ENCODE measurements around the gene RNF144A. TPM values are rescaled to one million over a fixed set of nuclear protein-coding genes. Genes with fewer than 3 reads are reported as not detected.

The RNF144A gene
- total RNA-seq, 1 experiment from 2014 or later = 13.6 TPM

DNA sequence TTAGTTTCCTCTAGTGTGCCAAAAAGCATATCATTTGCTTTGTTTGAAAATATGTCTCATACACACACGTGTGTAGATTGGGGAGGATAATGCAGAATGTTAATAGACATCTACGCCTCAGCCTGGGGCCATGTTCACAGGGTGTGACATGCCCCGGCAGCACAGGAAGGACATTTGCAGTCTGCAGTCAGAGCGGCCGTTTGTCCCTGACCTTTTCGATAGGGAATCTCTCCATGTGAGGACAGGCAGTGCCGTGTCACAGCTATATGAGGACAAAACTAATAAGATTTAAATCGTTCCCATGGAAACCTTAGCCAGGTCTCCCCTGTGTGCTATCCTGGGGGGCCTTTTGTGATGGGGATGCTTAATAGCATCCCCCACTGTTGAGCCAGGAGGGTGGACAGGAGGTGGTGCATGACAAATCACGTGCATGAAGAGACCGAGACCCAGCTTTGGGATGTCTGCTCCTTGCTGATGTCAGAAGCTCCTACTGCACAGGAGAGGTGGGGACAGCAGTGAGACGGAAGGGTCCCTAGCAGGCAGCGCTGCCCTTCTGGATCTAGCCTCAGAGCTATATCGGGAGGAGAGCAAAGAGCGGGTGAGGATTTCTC, 100.6 kb downstream of the RNF144A start:
- no peak overlapping the region for H3K27ac Mint-ChIP-seq
- TF ChIP-seq, protein P1, sequence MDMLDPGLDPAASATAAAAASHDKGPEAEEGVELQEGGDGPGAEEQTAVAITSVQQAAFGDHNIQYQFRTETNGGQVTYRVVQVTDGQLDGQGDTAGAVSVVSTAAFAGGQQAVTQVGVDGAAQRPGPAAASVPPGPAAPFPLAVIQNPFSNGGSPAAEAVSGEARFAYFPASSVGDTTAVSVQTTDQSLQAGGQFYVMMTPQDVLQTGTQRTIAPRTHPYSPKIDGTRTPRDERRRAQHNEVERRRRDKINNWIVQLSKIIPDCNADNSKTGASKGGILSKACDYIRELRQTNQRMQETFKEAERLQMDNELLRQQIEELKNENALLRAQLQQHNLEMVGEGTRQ (CRISPR knock-in tag; IDR thresholded peaks at IDR 0.05) = no peak
- TF ChIP-seq TCF7 (CRISPR knock-in tag; IDR thresholded peaks at IDR 0.05; ENCODE audit: low read depth) = no peak
- no peak for TF ChIP-seq JAZF1 (CRISPR knock-in tag; IDR thresholded peaks at IDR 0.05)
- TF ChIP-seq JUN (CRISPR knock-in tag; IDR thresholded peaks at IDR 0.05) = no peak
- TF ChIP-seq, protein P2, sequence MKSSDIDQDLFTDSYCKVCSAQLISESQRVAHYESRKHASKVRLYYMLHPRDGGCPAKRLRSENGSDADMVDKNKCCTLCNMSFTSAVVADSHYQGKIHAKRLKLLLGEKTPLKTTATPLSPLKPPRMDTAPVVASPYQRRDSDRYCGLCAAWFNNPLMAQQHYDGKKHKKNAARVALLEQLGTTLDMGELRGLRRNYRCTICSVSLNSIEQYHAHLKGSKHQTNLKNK (CRISPR knock-in tag; IDR thresholded peaks at IDR 0.05) = no peak
- no peak for TF ChIP-seq TEAD1 (CRISPR knock-in tag; IDR thresholded peaks at IDR 0.05)
- TF ChIP-seq SOX15 (CRISPR knock-in tag; IDR thresholded peaks at IDR 0.05) = no peak
- no peak for TF ChIP-seq ZNF423 (CRISPR knock-in tag; IDR thresholded peaks at IDR 0.05)
- TF ChIP-seq, protein P3, sequence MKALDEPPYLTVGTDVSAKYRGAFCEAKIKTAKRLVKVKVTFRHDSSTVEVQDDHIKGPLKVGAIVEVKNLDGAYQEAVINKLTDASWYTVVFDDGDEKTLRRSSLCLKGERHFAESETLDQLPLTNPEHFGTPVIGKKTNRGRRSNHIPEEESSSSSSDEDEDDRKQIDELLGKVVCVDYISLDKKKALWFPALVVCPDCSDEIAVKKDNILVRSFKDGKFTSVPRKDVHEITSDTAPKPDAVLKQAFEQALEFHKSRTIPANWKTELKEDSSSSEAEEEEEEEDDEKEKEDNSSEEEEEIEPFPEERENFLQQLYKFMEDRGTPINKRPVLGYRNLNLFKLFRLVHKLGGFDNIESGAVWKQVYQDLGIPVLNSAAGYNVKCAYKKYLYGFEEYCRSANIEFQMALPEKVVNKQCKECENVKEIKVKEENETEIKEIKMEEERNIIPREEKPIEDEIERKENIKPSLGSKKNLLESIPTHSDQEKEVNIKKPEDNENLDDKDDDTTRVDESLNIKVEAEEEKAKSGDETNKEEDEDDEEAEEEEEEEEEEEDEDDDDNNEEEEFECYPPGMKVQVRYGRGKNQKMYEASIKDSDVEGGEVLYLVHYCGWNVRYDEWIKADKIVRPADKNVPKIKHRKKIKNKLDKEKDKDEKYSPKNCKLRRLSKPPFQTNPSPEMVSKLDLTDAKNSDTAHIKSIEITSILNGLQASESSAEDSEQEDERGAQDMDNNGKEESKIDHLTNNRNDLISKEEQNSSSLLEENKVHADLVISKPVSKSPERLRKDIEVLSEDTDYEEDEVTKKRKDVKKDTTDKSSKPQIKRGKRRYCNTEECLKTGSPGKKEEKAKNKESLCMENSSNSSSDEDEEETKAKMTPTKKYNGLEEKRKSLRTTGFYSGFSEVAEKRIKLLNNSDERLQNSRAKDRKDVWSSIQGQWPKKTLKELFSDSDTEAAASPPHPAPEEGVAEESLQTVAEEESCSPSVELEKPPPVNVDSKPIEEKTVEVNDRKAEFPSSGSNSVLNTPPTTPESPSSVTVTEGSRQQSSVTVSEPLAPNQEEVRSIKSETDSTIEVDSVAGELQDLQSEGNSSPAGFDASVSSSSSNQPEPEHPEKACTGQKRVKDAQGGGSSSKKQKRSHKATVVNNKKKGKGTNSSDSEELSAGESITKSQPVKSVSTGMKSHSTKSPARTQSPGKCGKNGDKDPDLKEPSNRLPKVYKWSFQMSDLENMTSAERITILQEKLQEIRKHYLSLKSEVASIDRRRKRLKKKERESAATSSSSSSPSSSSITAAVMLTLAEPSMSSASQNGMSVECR (CRISPR knock-in tag; IDR thresholded peaks at IDR 0.05; ENCODE audit: borderline replicate concordance) = no peak
- TF ChIP-seq, protein P4, sequence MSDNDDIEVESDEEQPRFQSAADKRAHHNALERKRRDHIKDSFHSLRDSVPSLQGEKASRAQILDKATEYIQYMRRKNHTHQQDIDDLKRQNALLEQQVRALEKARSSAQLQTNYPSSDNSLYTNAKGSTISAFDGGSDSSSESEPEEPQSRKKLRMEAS (CRISPR knock-in tag; IDR thresholded peaks at IDR 0.05) = no peak
- no peak for TF ChIP-seq GABPB1 (CRISPR knock-in tag; IDR thresholded peaks at IDR 0.05)
- TF ChIP-seq, protein P5, sequence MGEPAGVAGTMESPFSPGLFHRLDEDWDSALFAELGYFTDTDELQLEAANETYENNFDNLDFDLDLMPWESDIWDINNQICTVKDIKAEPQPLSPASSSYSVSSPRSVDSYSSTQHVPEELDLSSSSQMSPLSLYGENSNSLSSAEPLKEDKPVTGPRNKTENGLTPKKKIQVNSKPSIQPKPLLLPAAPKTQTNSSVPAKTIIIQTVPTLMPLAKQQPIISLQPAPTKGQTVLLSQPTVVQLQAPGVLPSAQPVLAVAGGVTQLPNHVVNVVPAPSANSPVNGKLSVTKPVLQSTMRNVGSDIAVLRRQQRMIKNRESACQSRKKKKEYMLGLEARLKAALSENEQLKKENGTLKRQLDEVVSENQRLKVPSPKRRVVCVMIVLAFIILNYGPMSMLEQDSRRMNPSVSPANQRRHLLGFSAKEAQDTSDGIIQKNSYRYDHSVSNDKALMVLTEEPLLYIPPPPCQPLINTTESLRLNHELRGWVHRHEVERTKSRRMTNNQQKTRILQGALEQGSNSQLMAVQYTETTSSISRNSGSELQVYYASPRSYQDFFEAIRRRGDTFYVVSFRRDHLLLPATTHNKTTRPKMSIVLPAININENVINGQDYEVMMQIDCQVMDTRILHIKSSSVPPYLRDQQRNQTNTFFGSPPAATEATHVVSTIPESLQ (CRISPR knock-in tag; IDR thresholded peaks at IDR 0.05) = no peak
- TF ChIP-seq, protein P6, sequence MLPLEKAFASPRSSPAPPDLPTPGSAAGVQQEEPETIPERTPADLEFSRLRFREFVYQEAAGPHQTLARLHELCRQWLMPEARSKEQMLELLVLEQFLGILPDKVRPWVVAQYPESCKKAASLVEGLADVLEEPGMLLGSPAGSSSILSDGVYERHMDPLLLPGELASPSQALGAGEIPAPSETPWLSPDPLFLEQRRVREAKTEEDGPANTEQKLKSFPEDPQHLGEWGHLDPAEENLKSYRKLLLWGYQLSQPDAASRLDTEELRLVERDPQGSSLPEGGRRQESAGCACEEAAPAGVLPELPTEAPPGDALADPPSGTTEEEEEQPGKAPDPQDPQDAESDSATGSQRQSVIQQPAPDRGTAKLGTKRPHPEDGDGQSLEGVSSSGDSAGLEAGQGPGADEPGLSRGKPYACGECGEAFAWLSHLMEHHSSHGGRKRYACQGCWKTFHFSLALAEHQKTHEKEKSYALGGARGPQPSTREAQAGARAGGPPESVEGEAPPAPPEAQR (CRISPR knock-in tag; IDR thresholded peaks at IDR 0.05) = no peak
- TF ChIP-seq CREM (CRISPR knock-in tag; IDR thresholded peaks at IDR 0.05) = no peak
- ATAC-seq (no peak), DNase-seq (ENCODE audit: low spot score) (no peak)
- no peaks in the 10 kb centered on the region for H3K9me3 Mint-ChIP-seq
- H3K36me3 Mint-ChIP-seq = no peaks in the 10 kb centered on the region; the same call in 1 of the 2 replicates
- POLR2A ChIA-PET = no interaction called here
- H3K4me3 Mint-ChIP-seq = no peak overlapping the region
- CTCF ChIA-PET = interaction anchor here (0.9 to 1.1 kb wide), 2 partner anchors 8 to 120 kb away, joined by 3 to 5 read pairs; no protein-coding TSS in a partner anchor
- no peaks in the 10 kb centered on the region for H3K27me3 Mint-ChIP-seq (ENCODE audit: low read depth)
- H3K4me1 Mint-ChIP-seq = peaks cover 4% of the 10 kb centered on the region; the same call in 1 of the 2 replicates

DNA sequence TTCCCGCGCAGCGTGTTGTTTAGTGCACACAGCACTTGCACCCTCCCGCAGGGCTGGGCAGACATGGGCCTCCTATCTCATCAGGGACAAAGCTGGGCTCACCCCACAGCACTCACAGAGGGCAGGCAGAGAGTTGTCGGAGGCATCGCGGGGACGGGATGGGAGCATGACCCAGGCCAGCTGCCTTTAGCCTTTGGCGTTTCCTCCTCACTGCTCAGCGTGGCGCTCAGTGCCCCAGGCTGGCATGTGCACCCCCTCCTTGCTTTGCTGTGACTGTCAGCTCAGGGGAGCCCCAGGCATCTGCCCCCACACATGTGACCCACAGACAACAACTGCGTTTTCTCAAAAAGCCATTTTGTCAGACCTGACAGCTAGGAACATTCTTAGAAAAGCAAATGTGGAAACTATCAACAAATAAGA, 101.1 kb downstream of the RNF144A start:
- DNase-seq (ENCODE audit: low spot score) (no peak), ATAC-seq (no peak)
- ChIA-PET CTCF (interaction anchor here (0.9 to 1.1 kb wide), 2 partner anchors 9 to 121 kb away, joined by 3 to 5 read pairs; no protein-coding TSS in a partner anchor), POLR2A (no interaction called here)
- H3K27me3 Mint-ChIP-seq (ENCODE audit: low read depth) = no peaks in the 10 kb centered on the region
- H3K4me3 Mint-ChIP-seq = no peak overlapping the region
- H3K9me3 Mint-ChIP-seq = no peaks in the 10 kb centered on the region
- no peaks in the 10 kb centered on the region; the same call in 1 of the 2 replicates for H3K36me3 Mint-ChIP-seq
- H3K27ac Mint-ChIP-seq = no peak overlapping the region
- peaks cover 4% of the 10 kb centered on the region; the same call in 1 of the 2 replicates for H3K4me1 Mint-ChIP-seq
- TF ChIP-seq RORB (CRISPR knock-in tag; IDR thresholded peaks at IDR 0.05) (no peak), ZNF263 (CRISPR knock-in tag; IDR thresholded peaks at IDR 0.05; ENCODE audit: low read depth) (no peak), ZNF317 (CRISPR knock-in tag; IDR thresholded peaks at IDR 0.05; ENCODE audit: borderline replicate concordance, low read depth) (no peak), SMAD3 (CRISPR knock-in tag; IDR thresholded peaks at IDR 0.05; ENCODE audit: borderline replicate concordance) (no peak), SP1 (CRISPR knock-in tag; conservative IDR thresholded peaks at IDR 0.05) (no peak)
- TF ChIP-seq, protein P7, sequence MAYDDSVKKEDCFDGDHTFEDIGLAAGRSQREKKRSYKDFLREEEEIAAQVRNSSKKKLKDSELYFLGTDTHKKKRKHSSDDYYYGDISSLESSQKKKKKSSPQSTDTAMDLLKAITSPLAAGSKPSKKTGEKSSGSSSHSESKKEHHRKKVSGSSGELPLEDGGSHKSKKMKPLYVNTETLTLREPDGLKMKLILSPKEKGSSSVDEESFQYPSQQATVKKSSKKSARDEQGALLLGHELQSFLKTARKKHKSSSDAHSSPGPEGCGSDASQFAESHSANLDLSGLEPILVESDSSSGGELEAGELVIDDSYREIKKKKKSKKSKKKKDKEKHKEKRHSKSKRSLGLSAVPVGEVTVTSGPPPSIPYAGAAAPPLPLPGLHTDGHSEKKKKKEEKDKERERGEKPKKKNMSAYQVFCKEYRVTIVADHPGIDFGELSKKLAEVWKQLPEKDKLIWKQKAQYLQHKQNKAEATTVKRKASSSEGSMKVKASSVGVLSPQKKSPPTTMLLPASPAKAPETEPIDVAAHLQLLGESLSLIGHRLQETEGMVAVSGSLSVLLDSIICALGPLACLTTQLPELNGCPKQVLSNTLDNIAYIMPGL (CRISPR knock-in tag; IDR thresholded peaks at IDR 0.05) = no peak
- TF ChIP-seq, protein P8, sequence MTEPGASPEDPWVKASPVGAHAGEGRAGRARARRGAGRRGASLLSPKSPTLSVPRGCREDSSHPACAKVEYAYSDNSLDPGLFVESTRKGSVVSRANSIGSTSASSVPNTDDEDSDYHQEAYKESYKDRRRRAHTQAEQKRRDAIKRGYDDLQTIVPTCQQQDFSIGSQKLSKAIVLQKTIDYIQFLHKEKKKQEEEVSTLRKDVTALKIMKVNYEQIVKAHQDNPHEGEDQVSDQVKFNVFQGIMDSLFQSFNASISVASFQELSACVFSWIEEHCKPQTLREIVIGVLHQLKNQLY (CRISPR knock-in tag; IDR thresholded peaks at IDR 0.05) = no peak
